ENCODE data around the gene CD82.
"Not testable (repeated sequence)": the region's sequence is repeated elsewhere in the genome, so short reads cannot be mapped to it uniquely, and the experiment has no call there.

DNA sequence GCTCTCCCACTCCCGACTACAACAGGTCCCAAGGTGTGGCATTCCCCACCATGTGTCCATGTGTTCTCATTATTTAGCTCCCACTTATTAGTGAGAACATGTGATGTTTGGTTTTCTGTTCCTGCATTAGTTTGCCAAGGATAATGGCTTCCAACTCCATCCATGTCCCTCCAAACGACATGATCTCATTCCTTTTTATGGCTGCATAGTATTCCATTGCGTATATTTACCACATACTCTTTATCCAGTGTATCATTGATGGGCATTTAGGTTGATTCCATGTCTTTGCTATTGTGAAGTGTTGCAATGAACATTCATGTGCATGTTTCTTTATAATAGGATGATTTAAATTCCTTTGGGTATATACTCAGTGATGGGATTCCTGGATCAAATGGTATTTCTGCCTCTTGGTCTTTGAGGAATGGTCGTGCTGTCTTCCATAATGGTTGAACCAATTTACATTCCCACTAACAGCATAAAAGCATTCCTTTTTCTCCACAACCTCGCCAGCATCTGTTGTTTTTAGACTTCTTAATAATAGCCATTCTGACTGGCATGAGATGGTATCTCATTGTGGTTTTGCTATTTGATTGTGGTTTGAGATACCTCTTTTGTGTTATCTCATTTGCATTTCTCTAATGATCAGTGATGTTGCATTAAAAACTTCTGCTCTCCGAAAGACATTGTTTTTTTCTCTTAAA is 81.9 kb downstream of the CD82 start:
- TF ChIP-seq, protein P1, sequence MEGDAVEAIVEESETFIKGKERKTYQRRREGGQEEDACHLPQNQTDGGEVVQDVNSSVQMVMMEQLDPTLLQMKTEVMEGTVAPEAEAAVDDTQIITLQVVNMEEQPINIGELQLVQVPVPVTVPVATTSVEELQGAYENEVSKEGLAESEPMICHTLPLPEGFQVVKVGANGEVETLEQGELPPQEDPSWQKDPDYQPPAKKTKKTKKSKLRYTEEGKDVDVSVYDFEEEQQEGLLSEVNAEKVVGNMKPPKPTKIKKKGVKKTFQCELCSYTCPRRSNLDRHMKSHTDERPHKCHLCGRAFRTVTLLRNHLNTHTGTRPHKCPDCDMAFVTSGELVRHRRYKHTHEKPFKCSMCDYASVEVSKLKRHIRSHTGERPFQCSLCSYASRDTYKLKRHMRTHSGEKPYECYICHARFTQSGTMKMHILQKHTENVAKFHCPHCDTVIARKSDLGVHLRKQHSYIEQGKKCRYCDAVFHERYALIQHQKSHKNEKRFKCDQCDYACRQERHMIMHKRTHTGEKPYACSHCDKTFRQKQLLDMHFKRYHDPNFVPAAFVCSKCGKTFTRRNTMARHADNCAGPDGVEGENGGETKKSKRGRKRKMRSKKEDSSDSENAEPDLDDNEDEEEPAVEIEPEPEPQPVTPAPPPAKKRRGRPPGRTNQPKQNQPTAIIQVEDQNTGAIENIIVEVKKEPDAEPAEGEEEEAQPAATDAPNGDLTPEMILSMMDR (IDR thresholded peaks at IDR 0.05) = not testable (repeated sequence)
- TF ChIP-seq SIN3A (IDR thresholded peaks at IDR 0.05; ENCODE audit: borderline replicate concordance, insufficient read depth, low read depth, low read length); POLR2AphosphoS5 (IDR thresholded peaks at IDR 0.05; ENCODE audit: low read depth, low read length); REST (IDR thresholded peaks at IDR 0.05; ENCODE audit: insufficient read depth in 1 of 2, low read depth in 2 of 2, low read length in 1 of 2); TCF7L2 (IDR thresholded peaks at IDR 0.05; ENCODE audit: low read depth, low read length): not testable (repeated sequence)
